Sigmoid colon (tissue), 4 donors: Measurements from ENCODE around the gene ANKAR.

ENCODE experiments used
- CTCF ChIP-seq, 4 experiments: fragments of 450-650 bp in 3 of 4; fragments of 200-600 bp in 1 of 4; IDR thresholded peaks; one replicate each; pipeline ENCODE4 v1.5.1; 2016 to 2019; ENCODE audit warnings: antibody characterized with exemption in 4 of 4, mild to moderate bottlenecking in 3 of 4, moderate library complexity in 2 of 4
- EP300 ChIP-seq, 4 donors: sonication (generic); formaldehyde crosslinking; IDR thresholded peaks; one replicate each; pipeline ENCODE4 v1.6.1; 2017; ENCODE audit warnings: antibody characterized with exemption in 4 of 4
- POLR2A ChIP-seq, 2 donors: fragments of 450-650 bp; IDR thresholded peaks; one replicate each; pipeline ENCODE4 v1.6.1; 2016; ENCODE audit warnings: antibody characterized with exemption in 2 of 2, mild to moderate bottlenecking in 2 of 2, moderate library complexity in 2 of 2

DNA sequence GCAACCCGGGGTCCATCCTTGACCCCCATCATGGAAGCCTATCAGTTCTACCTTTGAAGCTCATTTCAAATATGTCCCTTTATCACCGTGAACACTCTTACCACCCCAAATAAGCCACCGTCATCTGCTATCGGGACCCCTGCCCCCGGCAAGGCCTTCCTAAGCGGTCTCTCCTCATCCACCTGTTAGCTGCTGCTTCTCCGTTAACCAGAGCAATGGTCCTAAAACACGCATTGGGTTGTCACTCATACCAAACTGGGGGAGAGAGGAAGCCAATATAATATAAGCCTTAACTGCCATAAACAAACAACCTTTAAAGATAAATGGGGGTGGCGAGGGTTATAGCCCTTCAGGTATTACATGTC is 12.5 kb upstream of the ANKAR start:
- TF ChIP-seq POLR2A (IDR thresholded peaks at IDR 0.05) (no peak), CTCF (IDR thresholded peaks at IDR 0.05) (no peak), EP300 (IDR thresholded peaks at IDR 0.05) (no peak)
